HG03442 (cell line): ENCODE results near the gene GPATCH8.
A peak's percentile ranks its signal among the peaks of the same experiment; 100 is the strongest.
"Not testable (repeated sequence)": the region's sequence is repeated elsewhere in the genome, so short reads cannot be mapped to it uniquely, and the experiment has no call there.

ENCODE experiments used
- ATAC-seq: cut with Tn5 transposase; IDR thresholded peaks from one replicate; pipeline ENCODE4 v1.9.1; 2021; ENCODE audit warnings: mild to moderate bottlenecking, moderate library complexity; ENCODE audit not compliant: unreplicated experiment

GPATCH8 gene

DNA sequence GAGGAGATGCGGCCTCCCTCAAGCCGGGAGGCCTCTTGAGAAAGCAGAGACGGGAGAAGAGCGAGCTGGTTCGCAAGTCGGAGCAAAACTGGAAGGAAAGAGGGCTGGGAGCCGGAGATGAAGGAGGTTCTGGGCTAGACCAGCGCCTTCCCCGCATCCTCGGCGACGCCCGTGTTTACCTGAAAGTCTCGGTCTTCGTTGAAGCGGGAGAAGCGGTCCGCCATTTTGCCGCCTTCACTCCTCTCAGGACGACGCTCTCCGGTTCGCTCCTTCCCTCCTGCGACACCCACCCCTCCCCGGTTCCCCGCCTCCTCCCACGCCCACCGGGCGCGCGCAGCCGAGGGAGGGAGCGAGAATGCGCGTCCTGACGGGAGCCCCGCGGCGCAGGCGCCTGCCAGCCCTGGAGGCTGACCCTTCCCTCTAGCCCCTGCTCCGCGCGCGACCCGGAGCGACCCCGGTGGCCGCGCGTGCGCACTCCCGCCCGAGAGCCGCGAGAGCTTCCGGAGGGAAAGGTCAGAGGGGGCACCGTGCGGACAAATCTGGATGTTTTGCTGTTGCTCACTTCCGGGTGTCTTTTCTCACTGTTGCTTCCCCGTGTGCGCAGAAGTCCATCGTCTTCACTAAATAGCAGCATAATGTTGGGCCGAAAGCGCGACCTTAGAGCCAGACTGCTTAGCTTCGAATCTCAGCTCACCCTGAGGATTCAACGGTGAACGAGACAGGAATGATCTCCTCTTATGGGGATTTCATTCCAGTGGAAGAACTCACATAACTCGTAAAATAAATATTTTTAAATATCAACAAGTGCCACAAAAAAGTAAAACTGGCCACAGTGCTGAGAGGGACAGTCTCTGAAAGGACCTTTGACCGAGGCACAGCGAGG, at the start of gene GPATCH8:
GPATCH8 (minus strand) TSS at position 260 of the 883 bp plus-strand sequence; CDS start at position 224, 36 bp downstream.
- ATAC-seq: peak; percentile 92

DNA sequence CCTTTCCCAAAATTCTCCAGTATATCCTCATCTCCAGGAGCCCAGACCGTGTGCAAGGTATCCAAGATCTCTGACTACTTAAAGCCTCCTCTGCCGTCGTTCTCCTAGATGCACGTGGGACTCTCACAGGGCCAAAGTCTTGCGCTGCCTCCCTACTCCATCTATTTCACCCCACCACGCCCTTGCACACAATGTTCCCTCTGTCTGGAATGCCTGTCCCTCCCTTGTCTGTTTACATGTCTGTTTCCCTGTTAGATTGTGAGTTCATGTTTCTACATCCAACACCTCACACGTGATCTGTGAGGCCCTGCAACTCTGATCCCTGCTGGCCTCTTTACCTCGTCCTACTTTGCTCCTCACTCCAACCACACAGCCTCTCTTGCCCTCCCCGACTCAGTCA, 49.2 kb upstream of the GPATCH8 start:
- no peak for ATAC-seq

- no peak for ATAC-seq
Measured at GRCh38 chr17:44549686-44550085, 46.5 kb upstream of the GPATCH8 start.

DNA sequence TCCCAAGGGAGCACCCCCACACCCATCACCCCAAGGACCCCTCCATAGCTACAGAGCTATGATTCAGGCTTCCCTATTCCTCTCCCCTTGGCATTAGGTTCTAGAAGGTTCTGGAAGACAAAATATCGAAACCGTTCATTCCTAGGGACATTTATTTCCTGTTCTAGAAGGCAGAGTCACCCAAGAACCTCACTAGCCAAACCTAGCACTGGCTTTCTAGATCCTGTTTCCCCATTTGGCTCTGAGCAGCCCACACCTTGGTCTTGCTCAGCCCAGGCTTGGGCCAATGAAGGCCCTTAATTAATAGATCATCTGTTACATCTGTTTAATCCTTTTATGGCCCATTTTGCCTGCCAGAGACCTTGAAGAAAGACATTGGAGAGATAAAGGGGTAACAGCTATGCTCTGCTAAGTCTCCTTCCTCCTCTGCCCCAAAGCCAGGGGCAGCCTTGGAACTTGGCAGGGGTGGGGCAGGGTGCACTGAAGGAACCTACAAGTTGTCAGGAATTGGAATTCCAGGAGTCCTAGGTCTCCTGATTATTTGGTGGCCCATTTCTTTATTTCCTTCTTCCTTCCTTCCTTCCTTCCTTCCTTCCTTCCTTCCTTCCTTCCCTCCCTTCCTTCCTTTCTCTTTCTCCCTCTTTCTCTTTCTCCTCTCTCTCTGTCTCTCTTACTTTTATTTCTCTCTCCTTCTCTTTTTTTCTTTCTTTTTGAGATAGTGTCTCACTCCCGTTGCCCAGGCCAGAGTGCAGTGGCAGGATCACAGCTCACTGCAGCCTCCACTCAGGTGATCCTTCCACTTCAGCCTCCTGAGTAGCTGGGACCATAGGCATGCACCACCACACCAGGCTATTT, 45.4 kb upstream of the GPATCH8 start:
- ATAC-seq: no peak

DNA sequence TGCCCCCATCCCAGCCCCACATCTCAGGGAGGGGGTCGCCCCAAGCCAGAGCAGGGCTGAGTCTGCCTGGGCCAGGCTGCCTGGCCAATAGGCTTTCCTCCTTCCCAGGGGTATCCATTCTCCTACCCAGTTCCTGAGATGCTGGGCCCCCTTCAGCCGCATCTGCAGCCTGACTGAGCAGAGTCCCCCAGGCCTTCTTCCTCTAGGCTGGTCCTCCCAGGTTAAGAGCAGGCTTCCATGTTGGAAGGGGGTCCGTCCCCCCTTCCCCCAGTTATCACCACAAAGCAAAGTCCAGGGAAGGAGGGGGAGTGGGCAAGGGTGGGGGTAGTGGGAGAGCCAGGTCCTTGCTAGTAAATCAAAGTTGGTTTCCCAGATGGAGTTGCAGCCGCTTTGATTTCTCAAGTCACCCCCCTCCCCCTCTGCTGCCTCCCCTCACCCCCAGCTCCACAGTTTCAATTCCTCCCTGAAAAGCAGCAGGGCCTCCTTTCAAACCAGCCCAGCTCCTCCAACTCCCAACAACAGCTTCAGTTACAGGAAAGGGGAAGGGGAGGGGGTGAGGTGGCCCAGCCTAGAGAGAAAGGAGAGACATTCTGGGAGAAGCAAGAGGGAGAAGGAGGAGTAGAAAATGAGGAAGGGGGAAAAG, 44.5 kb upstream of the GPATCH8 start:
- ATAC-seq: no peak

- ATAC-seq: no peak
Measured at GRCh38 chr17:44546671-44547606, 43.7 kb upstream of the GPATCH8 start.

DNA sequence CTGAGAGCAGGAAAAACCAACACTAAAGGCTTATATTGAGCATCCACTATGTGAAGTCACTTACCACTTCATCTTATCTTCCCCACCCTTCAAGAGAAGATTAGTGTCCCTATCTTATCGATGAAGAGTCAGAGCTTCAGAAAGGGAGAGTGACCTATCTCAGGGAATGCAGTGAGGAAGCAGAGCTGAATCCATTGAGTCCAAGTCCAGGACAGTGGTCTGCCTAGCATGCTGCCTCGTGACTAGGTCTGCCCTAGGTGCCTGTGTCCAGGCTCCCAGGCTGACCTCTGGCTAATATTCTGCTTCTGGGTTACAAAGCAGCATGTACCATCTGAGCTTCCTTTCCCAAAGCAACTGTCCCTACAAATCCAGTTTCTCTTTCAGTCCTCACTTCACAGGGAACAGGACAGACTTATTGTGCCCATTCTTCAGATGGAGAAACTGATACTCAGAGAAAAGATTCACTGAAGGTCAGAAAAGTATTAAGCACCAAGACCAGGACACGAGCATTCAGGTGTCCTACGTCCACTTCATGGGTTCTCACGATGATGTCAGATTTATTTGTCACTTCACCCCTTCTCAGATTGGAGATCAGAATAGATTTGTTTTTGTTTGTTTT, 40.8 kb upstream of the GPATCH8 start:
- no peak for ATAC-seq

DNA sequence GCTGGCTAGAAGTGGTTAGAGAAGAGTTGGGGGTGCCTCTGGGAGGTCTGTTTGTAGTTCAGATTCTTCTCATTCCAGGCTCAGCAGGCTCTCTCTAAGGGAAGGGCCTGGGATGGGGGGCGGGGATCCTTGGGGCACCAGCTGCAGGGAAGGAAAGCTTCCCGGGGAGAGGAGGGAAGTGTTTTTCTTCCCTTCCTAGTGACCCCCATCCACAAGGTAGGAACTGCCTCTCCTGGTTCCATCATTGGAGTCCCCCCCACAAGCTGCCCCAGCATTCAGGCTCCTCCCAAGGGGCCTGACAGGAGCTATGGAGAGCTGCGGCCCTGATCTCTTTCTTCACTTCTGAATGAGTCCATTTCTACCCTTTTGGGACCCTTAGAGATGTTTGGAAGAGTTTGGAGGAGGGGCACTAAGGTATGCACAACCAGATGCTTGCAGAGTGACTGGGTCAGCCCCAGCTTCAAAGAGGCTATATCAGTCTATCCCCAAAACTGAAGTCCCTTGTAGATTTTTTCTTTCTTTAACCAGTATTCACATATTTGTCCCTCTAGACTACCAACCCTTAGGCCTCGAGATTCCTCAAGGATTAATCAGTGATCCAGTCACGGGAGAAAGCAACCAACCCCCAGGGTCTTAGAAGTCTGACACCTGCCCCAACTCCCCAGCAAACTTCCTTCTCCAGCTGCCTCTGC, 40.2 kb upstream of the GPATCH8 start:
- no peak for ATAC-seq

DNA sequence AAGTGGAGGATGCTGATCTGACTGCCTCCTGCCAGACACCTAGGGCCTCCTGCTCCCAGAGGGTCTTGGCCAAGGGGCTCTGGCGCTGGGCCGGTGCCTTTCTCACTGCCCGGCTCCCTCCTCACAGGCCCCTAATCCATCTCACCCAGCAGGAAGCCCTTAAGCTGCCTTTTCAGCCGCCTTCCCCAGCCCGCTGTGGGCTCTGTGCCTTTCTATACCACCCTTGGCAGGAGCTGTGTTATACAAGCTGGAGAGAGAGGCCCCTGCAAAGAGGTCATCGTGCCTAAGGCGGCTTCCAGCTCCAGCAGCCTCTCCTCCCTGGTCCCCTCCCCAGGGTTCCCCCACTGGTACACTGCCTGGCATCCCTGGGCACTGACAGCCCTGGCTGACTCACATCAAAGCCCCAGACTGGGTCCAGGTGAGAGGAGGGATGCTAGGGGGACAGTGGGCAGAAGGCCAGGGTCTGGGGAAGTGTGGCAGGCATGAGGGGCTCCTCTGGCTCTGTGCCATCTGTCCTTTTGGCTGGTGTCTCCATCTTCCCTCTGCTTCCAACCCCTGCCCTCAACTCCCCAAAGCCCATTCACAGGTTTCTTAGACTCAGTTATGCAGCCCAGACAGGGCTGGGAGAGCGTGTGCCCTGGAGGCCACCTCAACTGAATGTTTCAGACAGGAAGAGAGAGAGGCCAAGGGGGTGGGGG, 38.8 kb upstream of the GPATCH8 start:
- ATAC-seq: no peak

- no peak for ATAC-seq
Measured at GRCh38 chr17:44540246-44541084, 37.3 kb upstream of the GPATCH8 start.

- no peak for ATAC-seq
Measured at GRCh38 chr17:44539673-44540072, 36.5 kb upstream of the GPATCH8 start.

- not testable (repeated sequence) for ATAC-seq
Measured at GRCh38 chr17:44537922-44538321, 34.7 kb upstream of the GPATCH8 start.

DNA sequence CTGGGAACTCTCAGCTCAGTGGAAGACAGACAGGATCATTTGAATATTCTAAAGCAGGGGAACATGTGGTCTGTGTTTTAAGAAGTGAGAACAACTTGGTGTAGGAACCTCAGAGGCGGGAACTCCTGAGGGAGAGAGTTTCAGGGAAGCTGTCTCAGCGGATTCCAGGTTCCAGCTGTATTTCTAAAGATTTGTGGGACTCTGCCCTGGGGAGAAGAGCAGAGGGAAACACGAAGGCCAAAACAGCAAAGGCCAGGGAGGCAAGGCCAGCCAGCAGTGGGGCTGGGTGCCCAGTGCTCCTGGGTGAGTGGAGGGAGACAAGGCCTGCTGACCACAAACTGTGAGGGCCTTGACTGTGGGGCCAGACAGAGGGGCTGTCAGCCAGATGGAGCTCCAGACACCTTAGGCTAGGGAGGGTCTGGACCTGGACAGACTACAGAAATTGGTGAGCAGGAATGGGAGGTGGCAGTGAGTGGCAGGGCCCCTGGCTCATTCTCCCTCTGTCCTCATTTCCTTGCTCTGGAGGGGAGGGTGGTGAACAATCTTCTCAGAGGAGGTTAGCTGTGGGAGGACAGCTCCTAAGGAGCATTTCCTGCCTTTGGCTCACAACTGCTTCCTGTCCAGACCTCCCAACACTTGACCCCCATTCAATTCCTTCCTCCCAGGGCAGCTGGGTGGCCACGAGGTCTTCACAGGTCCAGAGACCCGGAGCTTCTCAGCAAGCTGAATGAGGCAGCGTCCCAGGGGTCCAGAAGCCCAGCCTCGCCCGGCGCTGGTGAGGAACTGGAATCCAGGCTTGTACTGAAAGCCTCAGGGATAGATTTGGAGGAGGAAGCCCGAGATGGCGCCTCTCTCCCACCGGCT, 33.1 kb upstream of the GPATCH8 start:
- ATAC-seq: no peak

GRCh38 chr17:44533533-44534246, 30.5 kb upstream of the GPATCH8 start:
- no peak for ATAC-seq

DNA sequence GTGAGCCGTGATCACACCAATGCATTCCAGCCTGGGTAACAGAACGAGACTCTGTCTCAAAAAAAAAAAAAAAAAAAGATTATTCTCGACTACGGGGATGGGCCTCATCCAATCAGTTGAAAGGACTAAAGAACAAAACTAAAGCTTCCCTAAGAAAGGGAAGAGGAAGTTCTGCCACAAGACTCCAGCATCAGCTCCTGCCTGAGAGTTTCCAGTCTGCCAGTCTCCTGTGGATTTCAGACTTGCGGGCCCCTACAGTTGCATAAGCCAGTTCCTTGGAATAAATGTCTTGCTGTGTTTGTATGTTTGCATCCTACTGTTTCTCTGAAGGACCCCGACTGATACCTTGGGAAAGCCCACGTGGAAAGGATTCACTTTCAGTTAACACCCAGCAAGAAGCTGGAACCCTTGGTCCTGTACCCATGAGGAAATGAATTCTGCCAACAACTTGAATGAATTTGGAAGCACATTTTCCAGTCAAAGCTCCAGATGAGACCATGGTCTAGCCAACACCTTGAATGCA, 27.8 kb upstream of the GPATCH8 start:
- no peak for ATAC-seq

DNA sequence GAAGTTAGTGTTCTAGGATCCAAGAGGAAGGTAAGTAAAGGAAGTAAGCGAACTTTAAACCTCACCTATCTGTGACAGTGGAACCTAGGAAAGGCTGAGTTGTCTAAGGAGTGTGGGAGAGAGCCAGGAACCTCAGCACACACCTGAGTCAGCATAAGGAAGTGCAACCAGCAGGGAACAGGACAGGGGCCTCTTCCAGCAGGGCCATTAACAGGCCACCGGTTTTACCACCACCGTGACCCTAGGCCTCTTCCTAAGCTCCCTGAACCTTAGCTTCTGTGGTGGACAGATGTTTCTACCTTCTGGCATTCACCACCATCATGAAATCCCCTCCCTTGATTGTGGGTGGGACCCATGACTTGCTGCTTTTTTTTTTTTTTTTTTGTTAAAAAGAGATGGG, 26.7 kb upstream of the GPATCH8 start:
- ATAC-seq: no peak
